GM19372 (cell line): Measurements from ENCODE around the gene TMEM219.

Experiments used
- ATAC-seq: cut with Tn5 transposase; IDR thresholded peaks from one replicate; pipeline ENCODE4 v1.9.1; 2021; ENCODE audit warnings: mild to moderate bottlenecking, low read depth, moderate library complexity; ENCODE audit not compliant: unreplicated experiment

The TMEM219 gene

GRCh38 chr16:29993903-29994599 lies 32.2 kb downstream of the TMEM219 start:
- ATAC-seq: no peak

DNA sequence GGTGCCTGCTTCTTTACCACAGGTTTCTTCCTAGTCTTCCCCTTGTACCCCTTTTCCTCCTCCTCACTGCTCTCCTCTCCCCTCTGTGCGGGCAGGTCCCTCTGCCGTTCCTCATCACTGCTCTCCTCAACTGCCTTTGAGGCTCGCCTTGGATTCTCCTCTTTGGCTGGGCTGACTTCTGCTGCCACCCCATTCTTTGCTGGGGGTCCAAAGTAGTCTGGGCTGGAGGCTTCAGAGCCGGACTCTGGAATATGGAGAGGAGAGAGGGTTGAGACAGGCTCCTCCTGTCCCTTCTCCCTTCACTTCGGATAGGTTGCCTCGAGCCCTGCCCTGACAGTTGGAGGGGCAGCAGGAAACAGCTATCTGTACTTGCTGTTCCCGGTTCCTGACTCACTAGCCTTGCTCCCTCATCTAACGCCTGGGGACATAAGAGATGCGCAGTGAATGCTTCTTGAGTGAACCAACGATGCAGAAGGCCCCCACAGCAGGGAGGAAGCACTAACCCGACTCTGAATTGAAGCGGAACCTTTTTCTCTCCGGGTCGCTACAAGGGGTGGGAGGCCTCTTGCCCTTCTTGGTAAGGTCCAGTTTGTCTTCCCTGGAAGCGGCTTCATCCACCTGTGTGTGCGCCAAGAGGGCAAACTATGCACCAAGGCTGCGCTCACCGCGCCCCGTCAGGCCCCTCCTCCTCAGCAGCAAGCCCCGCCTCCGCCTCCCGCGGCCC lies 32.9 kb downstream of the TMEM219 start:
- no peak for ATAC-seq

DNA sequence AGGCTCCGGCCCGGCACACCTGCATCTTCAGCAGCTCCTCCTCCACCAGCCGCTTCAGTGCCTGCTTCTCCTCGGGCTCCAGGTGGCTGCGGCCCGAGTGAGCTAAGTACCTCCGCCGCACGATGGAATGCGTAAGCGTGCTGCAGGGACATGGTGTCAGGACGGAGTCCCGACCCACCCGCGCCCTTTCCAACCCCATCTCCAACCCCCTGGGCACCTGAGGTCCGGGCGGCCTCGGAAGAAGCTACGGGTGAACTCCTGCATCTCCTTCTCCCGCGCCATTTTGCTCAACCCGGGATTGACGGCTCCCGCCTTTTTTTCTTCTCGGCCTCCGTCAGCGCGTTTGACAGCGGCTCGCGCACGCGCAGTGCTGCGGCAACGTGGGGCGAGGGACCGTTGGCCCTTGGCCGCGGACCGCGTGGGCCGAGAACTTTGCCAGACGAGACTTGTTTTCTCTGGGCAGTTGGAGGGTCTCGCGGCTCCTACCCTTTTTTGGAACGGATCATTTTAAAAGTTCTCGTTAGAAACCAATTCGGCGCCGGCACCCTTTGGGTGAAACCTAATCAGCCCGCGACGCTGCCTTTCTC lies 33.5 kb downstream of the TMEM219 start, which contains the start of gene HIRIP3:
Gene HIRIP3 (minus strand): TSS at position 294 of the 587 bp plus-strand sequence. CDS start 12 bp downstream, at position 282.
- ATAC-seq: peak; percentile 52

GRCh38 chr16:29995911-29996765 lies 34.3 kb downstream of the TMEM219 start, which contains the start of gene INO80E:
Gene INO80E, plus strand, starts transcription at chr16:29996241. Its CDS starts 70 bp downstream, at chr16:29996311.
- peak; percentile 88 for ATAC-seq

- no peak for ATAC-seq
Observed at GRCh38 chr16:29996766-29997250, 34.9 kb downstream of the TMEM219 start.

- ATAC-seq: no peak
Observed at GRCh38 chr16:29999605-30000004, 37.7 kb downstream of the TMEM219 start.

DNA sequence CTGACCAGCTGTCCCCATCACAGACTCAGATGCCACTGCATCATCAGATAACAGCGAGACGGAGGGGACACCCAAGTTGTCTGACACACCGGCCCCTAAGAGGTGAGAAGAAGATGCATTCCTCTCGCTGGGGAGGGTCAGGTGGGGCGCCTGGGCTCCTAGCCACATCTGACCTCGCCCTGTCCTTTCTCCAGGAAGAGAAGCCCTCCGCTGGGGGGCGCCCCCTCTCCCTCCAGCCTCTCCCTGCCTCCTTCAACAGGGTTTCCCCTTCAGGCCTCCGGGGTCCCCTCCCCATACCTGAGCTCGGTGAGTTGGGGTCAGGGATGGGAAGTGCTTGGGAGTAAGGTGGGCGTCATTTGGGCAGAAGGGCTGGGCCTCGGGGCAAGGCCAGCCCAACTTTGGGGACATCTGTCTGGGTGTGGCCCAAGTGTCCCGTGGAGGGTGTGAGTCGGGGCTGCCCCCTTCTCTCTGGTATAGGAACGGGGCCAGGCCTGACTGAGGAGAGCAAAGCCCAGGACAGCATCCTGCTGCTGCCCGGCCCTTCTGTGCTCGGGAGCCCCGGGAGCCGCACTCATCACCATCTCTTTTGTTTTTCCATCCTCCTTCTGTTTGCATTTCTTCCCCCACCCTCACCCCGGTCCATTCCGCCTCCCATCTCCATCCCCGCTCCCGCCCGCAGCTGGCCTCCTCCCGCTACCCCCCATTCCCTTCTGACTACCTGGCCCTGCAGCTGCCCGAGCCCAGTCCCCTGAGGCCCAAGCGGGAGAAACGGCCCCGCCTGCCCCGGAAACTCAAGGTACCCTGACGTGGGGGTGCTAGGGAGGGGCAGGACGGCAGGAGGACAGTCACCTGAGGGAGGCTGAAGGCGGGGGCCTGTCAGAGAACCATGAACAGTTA lies 39.1 kb downstream of the TMEM219 start:
- no peak for ATAC-seq

DNA sequence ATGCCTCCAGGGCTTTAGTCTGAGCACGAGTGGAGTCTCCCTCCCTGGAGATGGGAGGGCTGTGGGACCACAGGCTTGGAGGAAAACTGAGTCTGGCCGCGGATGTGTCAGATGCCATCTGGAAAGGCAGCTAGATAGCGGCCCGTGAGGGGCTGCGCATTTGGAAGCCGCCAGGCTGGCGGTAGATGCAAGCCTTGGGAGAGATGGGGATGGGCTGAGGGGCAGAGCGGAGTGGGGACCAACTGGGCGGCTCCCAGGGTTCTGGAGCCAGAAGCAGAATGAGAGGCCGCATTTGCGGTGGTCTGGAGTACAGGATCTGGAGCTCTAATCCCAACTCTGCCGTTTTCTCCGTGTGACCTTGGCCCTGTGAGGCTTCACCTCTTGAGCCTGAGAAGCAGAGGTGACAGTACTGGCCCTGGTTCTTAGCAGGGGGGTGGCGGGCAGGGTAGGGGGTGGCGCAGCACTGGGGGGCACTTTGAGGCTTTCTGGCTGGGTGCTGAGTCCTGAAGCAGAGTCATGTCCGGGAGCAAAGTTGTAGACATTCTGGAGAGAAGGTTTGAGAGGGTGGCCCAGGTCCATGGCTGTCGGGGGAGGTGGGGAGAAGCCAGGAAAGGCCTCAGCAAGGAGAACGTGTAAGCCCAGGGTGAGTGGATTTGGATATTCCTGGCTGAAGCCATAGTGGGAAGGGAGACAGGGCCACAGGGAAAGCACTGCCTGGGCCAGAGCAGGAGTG lies 40.9 kb downstream of the TMEM219 start:
- ATAC-seq: no peak

- no peak for ATAC-seq
Observed at GRCh38 chr16:30003670-30004423, 42.0 kb downstream of the TMEM219 start.

DNA sequence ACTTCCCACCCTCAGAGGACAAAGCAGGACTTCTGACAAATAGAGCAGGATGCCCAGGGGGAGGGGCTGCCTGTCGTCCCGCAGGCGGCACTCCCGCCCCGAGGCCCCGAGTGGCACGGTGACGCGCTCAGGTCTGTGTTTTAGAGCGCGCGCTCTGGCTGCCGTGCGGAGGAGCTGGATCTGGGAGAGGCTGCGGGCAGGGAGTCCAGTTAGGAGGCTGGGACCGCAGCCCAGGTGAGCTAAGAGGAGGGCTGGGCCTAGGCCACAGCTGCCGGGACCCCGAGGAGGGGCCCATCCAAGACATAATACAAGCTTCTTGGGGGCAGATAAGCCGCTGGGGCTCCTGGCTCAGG lies 42.5 kb downstream of the TMEM219 start:
- ATAC-seq: no peak

- ATAC-seq: no peak
Observed at GRCh38 chr16:30004811-30005242, 42.9 kb downstream of the TMEM219 start.

DNA sequence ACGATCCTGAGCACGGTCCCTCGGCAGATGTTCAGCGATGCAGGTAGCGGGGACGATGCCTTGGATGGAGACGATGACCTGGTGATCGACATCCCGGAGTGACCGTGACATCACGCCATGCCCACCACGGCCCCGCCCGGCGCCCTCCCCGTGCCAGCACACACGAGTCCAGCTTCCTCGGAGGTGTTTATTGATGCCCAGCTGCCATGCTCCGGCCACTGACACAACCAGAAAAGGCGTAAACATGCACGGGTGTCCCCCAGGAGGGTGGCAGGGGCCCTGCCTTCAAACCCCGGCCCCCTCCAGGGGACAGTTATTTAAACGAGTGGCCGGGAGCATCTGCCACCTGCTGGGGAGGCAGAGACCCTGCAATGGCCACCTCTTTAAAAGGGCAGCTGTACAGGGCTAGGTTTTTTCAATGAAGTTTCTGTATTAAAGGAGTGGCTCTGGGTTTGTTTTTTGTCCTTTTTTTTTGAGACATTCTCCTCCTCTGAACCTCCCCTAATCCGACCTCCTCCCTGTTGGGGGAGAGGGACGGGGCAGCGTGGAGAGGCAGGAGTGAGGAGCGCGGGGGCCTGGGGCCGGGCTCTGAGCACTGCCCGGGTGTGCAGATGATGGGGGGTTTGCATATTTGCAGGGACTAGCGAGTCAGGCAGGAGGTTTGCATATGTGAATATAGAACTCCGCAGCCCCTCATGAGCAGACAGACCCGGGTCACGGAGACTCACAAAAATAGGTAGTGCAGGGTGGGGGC lies 43.6 kb downstream of the TMEM219 start:
- no peak for ATAC-seq

- no peak for ATAC-seq
Observed at GRCh38 chr16:30006095-30006473, 44.2 kb downstream of the TMEM219 start.

DNA sequence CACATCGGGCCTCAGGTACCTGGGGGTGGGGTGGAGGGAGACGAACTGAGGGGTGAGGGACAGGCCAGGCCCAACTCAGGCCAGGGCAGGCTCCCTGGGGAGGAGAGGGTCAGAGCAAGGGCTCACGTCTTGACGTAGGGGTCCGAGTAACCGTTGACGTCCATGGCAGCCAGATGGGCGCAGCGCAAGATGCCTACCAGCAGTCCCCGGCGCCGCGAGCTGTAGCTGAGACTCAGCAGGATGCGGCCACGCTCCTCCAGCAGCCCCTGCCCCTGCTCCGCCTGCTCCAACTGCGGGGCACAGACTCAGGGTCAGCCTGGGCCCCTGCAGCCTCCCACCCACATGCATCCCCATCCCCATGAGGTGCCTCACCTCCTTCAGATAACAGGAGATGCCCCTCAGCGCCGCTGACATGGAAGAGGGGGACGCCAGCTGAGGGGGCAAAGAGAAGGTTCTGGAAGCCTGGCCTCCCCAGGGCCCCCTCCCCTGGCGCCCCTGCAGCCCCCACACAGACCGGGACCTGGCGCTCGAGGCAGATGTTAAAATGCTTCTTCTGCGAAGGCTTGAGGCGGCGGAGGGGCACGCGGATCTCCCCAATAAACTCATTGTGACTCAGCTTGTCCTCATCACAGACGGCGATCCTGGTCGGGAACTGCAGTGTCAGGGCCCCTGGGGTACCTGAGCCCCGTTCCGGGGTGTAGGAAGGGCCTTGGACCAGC lies 44.9 kb downstream of the TMEM219 start:
- no peak for ATAC-seq

DNA sequence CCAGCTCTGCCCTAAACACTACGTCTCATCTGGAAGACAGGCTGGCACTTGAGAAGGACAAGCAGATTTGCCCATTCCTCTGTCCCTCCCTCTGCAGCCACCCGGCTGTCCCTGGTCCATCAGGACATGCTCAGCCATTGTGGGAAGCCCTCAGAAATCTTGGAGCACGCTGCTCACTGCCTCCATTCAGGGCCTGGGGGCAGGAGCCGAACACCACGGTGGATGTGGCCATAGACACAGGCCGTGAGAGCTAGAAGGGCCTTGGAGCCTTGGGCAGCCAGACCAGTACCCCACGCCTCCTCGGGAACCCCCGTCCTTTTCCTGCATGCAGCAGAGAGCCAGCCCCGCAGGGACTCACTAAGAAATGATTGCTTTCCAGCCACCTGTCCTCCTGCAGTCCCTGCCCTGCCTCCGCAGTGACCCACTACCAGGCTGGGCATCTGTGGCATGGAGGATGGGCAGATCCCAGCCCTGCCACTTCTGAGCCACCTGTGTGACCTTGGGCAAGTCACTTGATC lies 45.6 kb downstream of the TMEM219 start:
- ATAC-seq: no peak

DNA sequence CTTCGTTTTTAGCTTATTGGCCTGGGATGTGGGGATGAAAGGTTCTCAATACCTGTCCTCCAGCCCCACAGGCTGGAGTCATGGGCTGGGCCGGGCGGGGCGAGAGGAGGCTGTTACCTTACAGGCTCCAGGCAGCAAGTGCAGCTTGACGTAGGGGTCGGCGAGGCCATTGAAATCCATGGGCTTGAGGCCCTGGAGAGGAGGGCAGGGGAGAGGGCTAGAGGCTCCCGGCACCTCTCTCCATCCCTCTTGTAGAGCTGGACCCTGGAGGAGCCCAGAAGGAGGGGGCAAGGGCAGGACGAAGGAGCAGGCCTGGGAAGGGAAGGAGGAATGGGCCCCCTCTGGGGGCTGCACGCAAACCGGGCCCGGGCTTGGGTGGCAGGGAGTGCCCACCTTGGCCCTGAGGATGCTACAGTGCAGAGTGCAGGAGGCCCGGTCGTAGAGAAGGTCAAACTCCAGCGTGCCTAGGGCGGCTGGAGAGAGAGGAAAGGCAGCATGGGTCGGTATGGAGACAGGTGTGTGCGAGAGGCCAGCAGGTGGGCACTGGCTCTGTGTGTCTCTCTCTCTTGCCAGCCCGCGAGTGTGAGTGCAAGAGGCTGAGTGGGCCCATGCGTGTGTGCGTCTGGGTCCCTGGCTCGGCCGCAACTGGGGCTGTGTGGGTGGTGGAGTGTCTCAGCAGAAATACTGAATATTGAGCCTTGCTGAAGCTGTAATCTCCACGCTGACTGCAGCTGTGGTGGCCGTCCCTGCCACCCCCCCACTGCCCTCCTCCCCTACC lies 47.4 kb downstream of the TMEM219 start:
- ATAC-seq: no peak
